Activated naive CD8-positive, alpha-beta T cell treated with anti-CD3 and anti-CD28 coated beads, Interleukin-2, amount 10 ng/mL, durations not matched to agents 7 days and 5 days (primary cell): ENCODE results near the gene SPINK2. TPM values are rescaled to one million over a fixed set of nuclear protein-coding genes. Genes with fewer than 3 reads are reported as not detected.

Experiments
- ATAC-seq: fragments of 150-1000 bp; cut with Tn5 transposase; one replicate; pipeline ENCODE4 v1.10.0; 2021; ENCODE audit warnings: low read depth, moderate library complexity
- POLR2A ChIA-PET: fragments of 350-600 bp; sonication (Branson Sonifier 250); formaldehyde crosslinking; loops from one replicate; lab custom pipeline; 2021; ENCODE audit warnings: antibody characterized with exemption; lab: Charles Lee
- DNase-seq: peaks from one replicate; pipeline ENCODE4 v3.0.0; 2021
- H3K27ac Mint-ChIP-seq: one replicate; pipeline ENCODE4 v1.8.0; 2022; ENCODE audit warnings: mild to moderate bottlenecking, mixed read lengths
- H3K27me3 Mint-ChIP-seq: one replicate; pipeline ENCODE4 v1.8.0; 2022; ENCODE audit warnings: mild to moderate bottlenecking, moderate library complexity, mixed read lengths
- H3K36me3 Mint-ChIP-seq: one replicate; pipeline ENCODE4 v1.8.0; 2021; ENCODE audit warnings: mild to moderate bottlenecking, mixed read lengths
- H3K4me1 Mint-ChIP-seq: one replicate; pipeline ENCODE4 v1.8.0; 2021; ENCODE audit warnings: mixed read lengths
- H3K4me3 Mint-ChIP-seq: one replicate; pipeline ENCODE4 v1.8.0; 2022; ENCODE audit warnings: mild to moderate bottlenecking, moderate library complexity, mixed read lengths
- H3K9me3 Mint-ChIP-seq: one replicate; pipeline ENCODE4 v1.8.0; 2021; ENCODE audit warnings: mixed read lengths
- total RNA-seq, 2 experiments: library from RNA; stranded (reverse); gene quantifications; one replicate each; pipeline ENCODE4 v1.2.3, GENCODE V29; 2021

SPINK2 gene, protein sequence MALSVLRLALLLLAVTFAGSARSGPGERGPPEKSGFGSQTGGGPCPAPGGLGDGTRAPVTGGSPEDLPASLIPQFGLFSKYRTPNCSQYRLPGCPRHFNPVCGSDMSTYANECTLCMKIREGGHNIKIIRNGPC
- total RNA-seq: 1 to 10 TPM; 7.5 to 9.8 TPM

DNA sequence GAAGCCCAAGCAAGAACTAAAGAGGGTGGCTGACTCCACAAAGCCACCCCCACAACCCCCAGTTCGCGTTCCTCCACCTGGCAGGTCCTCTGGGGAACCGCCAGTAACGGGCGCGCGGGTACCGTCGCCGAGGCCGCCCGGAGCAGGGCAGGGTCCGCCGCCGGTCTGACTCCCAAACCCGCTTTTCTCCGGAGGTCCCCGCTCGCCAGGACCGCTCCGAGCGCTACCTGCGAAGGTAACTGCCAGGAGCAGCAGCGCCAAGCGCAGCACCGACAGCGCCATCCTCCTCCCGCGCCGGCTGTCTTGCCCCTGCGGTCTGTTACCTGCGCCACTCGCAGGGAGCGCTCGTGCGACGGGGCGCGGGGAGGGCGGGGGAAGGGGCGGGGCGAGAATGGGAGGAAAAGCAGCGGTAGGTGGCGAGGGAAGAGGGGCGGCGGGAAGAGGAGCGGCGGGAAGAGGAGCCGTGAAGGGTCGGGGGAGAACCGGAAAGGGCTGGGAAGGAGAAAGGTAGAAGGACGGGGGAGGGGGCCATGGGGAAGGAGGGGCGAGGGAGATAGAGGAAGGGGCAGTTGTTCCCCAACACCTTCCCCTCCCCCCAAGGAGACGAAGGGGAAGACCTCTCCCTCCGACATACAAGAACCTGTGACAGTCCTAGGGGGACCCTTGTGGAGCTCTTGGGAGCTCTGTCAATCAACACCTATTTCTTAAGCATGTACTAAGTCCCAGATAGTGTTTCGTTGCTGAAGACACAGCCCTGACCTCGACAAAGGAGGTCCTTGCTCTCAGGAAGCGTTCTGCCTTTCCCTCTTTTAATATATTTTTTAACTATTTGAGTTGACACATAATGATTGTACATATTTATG lies at the start of gene SPINK2:
Gene SPINK2 (minus strand): TSS at position 321 of the 863 bp plus-strand sequence. CDS start 39 bp downstream, at position 282.
- Mint-ChIP-seq H3K4me1 (peaks cover 32% of the 10 kb centered on the region), H3K27ac (no peak within 1 kb of the TSS), H3K36me3 (peaks cover 6% of the 10 kb centered on the region), H3K4me3 (peak within 1 kb of the TSS; percentile 78), H3K27me3 (peaks cover 24% of the 10 kb centered on the region), H3K9me3 (peaks cover 8% of the 10 kb centered on the region)
- peak; percentile 69 for DNase-seq
- peak; percentile 76 for ATAC-seq
- POLR2A ChIA-PET: no interaction called here

DNA sequence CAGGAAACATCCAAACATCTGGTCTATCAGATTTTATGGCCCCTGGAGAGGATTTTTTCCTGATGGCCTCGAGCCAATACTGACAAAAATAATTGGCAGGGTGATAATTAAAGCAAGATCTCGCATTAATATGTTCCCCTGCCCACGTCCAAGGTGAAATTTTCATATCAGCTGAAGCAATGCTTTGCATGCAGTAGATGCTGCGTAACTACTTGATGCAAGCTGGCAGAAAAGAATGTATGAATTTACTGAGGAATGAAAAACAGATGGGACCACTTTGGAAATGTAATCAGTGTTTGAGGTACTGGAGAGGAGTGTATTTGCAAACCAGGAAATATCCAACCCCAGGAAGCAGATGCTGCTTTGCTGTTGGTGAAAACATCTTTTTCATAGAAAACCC lies 49.4 kb upstream of the SPINK2 start:
- DNase-seq (no peak), ATAC-seq (no peak)
- Mint-ChIP-seq H3K27ac (no peak overlapping the region), H3K4me1 (peaks cover 6% of the 10 kb centered on the region), H3K9me3 (no peaks in the 10 kb centered on the region), H3K36me3 (no peaks in the 10 kb centered on the region), H3K4me3 (no peak overlapping the region), H3K27me3 (no peaks in the 10 kb centered on the region)
- POLR2A ChIA-PET: interaction anchor here (0.7 kb wide), 1 partner anchor 8 kb away, joined by 3 read pairs; no protein-coding TSS in a partner anchor

DNA sequence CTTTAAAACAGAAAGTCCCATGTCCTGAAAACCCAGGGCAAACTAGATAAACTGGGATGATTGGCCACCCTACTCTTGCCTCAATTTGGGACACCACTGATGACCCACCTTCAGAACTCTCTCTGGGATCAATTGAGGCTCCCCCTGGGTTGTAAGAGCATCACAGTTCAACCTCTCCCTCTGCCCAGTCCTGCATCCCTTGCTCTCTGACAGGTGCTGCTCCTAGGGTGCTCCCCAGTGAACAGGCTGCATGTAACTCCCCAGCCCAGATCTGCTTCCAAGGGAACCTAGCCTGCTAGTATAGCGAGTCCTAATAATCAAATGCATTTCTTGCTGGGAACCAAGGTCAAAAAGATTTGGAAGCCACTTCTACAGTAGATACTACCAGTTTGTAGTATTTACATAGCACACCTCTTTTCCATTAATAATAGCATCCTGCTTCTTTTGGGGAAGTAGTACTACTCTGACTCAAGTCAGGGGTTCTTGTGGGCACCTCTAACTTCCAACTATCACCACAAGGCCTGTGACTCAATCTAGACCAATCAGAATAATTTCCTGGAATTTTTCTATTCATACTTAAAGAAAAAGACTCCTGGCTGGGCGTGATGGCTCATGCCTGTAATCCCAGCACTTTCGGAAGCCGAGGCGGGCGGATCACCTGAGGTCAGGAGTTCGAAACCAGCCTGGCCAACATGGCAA lies 42.1 kb upstream of the SPINK2 start:
- H3K36me3 Mint-ChIP-seq: no peaks in the 10 kb centered on the region
- no peaks in the 10 kb centered on the region for H3K27me3 Mint-ChIP-seq
- ATAC-seq (peak; percentile 30), DNase-seq (no peak)
- no peak overlapping the region for H3K27ac Mint-ChIP-seq
- no peak overlapping the region for H3K4me3 Mint-ChIP-seq
- POLR2A ChIA-PET: no interaction called here
- no peaks in the 10 kb centered on the region for H3K9me3 Mint-ChIP-seq
- H3K4me1 Mint-ChIP-seq: peaks cover 6% of the 10 kb centered on the region

DNA sequence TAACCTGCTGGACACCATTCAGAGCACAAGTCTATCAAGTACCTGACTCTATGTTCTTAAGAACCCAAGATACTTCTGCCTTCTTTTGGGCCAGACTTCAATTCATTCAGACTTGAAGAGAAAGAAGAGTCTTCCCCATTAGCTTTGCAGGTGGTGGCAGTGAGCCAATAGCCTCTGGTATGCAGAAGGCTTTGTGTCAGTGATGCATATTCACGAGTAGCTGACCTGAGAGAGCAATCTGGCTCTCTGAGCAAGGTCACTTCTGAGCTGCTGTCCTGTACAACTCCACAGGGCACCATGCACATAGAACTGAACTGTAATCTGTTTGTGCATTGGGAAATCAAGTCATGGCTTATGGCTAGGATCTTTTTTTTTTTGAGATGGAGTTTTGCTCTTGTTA lies 39.9 kb upstream of the SPINK2 start:
- Mint-ChIP-seq H3K36me3 (no peaks in the 10 kb centered on the region), H3K4me3 (no peak overlapping the region), H3K9me3 (no peaks in the 10 kb centered on the region), H3K27ac (no peak overlapping the region), H3K27me3 (peaks cover 3% of the 10 kb centered on the region), H3K4me1 (peaks cover 6% of the 10 kb centered on the region)
- POLR2A ChIA-PET: no interaction called here
- ATAC-seq: no peak
- no peak for DNase-seq

DNA sequence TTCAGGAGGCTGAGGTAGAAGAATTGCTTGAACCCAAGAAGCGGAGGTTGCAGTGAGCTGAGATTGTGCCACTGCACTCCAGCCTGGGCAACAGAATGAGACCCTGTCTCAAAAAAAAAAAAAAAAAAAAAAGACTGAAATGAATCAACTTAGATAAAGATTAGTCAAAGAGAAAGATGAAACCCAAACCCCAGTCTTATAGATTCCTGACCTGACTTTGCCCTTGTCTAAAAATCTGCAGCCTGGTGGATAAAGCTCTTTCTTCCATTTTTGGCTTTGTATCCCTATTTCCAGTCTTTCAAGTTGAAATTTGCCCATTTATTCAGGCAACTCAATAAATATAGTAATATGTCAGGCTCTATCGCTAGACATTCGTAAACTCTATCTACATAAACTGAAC lies 39.3 kb upstream of the SPINK2 start:
- Mint-ChIP-seq H3K9me3 (no peaks in the 10 kb centered on the region), H3K27ac (no peak overlapping the region), H3K4me3 (no peak overlapping the region), H3K36me3 (no peaks in the 10 kb centered on the region), H3K27me3 (peaks cover 3% of the 10 kb centered on the region), H3K4me1 (peaks cover 6% of the 10 kb centered on the region)
- ATAC-seq (no peak), DNase-seq (no peak)
- POLR2A ChIA-PET: no interaction called here

DNA sequence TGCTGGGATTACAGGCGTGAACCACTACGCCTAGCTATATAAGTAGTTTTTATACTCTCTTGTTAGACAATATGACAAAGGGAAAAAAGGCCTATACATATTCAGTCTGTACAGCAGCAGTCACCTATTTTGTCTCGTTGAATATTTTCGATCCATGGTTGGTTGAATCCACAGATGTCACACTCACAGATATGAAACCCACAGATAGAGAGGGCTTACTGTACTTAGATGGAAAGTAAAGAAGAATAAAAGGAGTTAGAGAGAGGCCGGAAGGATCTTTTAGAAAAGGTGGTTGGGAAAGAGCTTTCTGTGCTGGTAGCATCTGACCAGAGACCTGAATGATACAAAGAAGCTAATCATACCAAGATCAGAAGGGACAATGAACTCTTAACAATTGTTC lies 38.3 kb upstream of the SPINK2 start:
- Mint-ChIP-seq H3K4me3 (no peak overlapping the region), H3K27ac (no peak overlapping the region), H3K9me3 (no peaks in the 10 kb centered on the region), H3K36me3 (no peaks in the 10 kb centered on the region), H3K27me3 (peaks cover 3% of the 10 kb centered on the region), H3K4me1 (peaks cover 6% of the 10 kb centered on the region)
- POLR2A ChIA-PET: no interaction called here
- ATAC-seq: no peak
- DNase-seq: no peak

DNA sequence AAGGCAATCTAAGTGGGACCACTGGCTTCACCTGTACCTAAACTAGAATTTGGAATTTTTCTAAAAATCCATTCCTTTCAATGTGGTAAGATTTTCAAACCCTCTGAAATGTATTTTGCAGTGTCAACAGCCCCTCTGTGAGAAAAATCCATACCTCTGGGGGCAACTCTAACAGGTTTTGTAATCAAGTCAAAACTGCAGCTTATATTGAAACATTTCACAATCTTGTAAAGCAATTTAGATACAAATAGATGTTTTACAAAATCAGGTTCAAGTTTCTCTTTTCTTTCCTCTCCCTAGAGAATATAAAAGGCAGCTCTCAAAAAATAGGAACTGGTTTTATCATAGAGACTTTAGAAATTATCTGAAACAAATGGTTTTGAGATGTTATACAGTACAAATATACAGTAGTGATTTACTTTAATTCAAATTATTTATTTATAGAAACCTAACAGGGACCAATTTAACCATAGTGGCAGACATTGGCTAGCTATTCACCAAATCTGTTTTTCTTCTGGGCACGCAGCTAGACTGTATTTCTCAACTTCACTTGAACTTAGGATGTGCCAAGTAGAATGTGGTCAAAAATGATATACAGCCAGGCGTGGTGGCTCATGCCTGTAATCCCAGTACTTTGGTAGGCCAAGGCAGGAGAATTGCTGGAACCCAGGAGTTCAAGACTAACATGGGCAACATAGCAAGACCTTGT lies 36.3 kb upstream of the SPINK2 start:
- no peaks in the 10 kb centered on the region for H3K9me3 Mint-ChIP-seq
- no peaks in the 10 kb centered on the region for H3K4me1 Mint-ChIP-seq
- no peak overlapping the region for H3K4me3 Mint-ChIP-seq
- DNase-seq (no peak), ATAC-seq (no peak)
- H3K36me3 Mint-ChIP-seq: no peaks in the 10 kb centered on the region
- no peak overlapping the region for H3K27ac Mint-ChIP-seq
- POLR2A ChIA-PET: no interaction called here
- peaks cover 3% of the 10 kb centered on the region for H3K27me3 Mint-ChIP-seq

DNA sequence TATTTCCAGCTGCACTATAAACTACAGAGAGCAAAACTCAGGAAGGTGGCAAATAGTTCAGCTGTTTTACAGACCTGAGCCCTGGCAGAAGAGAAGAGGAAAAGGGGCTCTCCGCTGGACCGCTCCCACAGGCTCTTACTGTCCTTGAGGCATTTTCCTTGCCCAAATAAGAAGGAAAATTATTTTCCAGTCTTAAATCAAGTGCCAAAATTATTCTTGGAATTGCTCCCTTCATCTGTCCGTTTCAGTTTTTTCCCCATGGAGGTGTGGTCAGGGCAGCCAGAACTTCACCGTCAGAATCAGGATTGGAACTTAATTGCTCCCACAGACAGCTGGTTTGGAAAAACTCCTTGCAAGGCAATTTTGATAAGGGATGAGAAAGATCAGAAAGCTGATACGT lies 35.2 kb upstream of the SPINK2 start:
- H3K9me3 Mint-ChIP-seq: no peaks in the 10 kb centered on the region
- H3K4me3 Mint-ChIP-seq: no peak overlapping the region
- ATAC-seq (no peak), DNase-seq (no peak)
- H3K27ac Mint-ChIP-seq: no peak overlapping the region
- H3K36me3 Mint-ChIP-seq: no peaks in the 10 kb centered on the region
- H3K4me1 Mint-ChIP-seq: no peaks in the 10 kb centered on the region
- POLR2A ChIA-PET: no interaction called here
- peaks cover 3% of the 10 kb centered on the region for H3K27me3 Mint-ChIP-seq

DNA sequence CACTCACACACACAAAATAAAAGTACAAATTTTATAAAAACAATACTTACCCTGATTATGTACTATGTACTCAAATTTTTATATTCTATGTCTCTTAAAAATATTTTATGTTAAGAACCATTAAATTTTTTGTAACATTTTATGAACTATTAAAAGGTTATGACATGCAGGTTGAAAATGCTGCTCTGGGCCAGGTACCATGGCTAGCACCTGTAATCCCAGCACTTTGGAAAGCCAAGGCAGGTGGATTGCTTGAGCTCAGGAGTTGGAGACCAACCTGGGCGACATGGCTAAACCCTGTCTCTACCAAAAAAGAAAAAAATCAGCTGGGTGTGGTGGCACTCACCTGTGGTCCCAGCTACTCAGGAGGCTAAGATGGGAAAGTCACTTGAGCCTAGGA lies 29.4 kb upstream of the SPINK2 start:
- no peak overlapping the region for H3K27ac Mint-ChIP-seq
- no peaks in the 10 kb centered on the region for H3K36me3 Mint-ChIP-seq
- ATAC-seq (no peak), DNase-seq (no peak)
- peaks cover 2% of the 10 kb centered on the region for H3K27me3 Mint-ChIP-seq
- POLR2A ChIA-PET: no interaction called here
- H3K4me1 Mint-ChIP-seq: no peaks in the 10 kb centered on the region
- H3K9me3 Mint-ChIP-seq: no peaks in the 10 kb centered on the region
- no peak overlapping the region for H3K4me3 Mint-ChIP-seq

DNA sequence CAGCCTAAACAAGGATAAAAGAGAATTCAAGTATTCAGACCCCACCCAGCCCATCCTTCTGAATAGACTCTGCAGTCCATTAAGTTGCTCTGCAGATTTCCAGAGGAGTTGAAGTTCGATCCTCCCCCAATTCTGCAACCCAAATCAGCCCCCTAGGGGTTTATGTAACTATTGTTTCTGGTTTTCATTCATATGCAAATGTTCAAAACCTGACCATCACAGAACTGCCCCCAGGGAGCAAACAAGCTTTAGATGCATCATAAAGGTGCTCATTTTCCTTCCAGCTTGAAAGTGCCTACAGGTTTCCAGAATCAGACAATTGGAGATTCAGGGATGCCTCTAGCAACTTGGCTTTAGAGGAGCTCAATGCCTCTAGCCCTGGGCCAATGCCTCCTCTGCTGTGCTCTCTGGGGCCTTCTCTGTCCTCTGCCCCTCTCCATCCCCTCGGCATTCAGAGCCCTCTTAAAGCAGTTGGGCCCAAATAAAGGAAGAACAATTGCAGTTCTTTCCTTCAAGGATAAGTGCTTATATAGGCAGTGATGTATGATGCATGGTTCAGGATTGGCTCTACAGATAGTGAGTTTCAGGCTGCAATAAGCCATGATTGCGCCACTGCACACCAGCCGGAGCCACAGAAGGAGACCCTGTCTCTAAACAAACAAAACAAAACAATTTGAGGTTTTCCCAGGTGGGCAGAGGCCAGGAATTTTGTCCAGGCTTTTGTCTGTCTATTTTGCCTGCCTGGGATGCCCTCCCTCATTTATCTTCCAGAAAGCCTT lies 23.5 kb upstream of the SPINK2 start:
- Mint-ChIP-seq H3K9me3 (no peaks in the 10 kb centered on the region), H3K36me3 (no peaks in the 10 kb centered on the region), H3K4me3 (no peak overlapping the region), H3K4me1 (no peaks in the 10 kb centered on the region), H3K27ac (no peak overlapping the region), H3K27me3 (no peaks in the 10 kb centered on the region)
- DNase-seq: no peak
- POLR2A ChIA-PET: no interaction called here
- no peak for ATAC-seq

DNA sequence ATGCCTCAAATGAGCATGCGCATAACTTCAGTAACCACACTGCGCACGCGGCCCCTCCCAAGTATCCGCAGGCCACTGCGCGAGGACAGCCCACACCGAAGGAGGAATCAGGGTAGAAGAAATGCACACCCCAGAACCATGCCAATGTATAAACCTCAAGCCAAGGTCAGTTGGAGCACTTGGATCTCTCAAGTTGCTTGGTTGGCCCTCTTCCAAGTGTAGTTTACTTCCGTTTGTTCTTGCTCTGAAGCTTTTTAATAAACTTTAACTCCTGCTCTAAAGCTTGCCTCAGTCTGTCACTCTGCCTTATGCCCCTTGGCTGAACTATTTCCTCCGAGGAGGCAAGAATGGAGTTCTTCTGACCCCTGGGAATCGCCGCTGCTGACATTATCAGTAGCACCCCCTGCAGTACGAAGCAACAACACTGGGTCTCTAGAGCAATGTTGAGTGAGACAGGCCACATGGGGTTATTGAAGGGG lies 22.0 kb upstream of the SPINK2 start:
- ATAC-seq (no peak), DNase-seq (no peak)
- POLR2A ChIA-PET: no interaction called here
- no peak overlapping the region for H3K27ac Mint-ChIP-seq
- H3K4me3 Mint-ChIP-seq: no peak overlapping the region
- H3K27me3 Mint-ChIP-seq: no peaks in the 10 kb centered on the region
- no peaks in the 10 kb centered on the region for H3K4me1 Mint-ChIP-seq
- no peaks in the 10 kb centered on the region for H3K9me3 Mint-ChIP-seq
- H3K36me3 Mint-ChIP-seq: no peaks in the 10 kb centered on the region

DNA sequence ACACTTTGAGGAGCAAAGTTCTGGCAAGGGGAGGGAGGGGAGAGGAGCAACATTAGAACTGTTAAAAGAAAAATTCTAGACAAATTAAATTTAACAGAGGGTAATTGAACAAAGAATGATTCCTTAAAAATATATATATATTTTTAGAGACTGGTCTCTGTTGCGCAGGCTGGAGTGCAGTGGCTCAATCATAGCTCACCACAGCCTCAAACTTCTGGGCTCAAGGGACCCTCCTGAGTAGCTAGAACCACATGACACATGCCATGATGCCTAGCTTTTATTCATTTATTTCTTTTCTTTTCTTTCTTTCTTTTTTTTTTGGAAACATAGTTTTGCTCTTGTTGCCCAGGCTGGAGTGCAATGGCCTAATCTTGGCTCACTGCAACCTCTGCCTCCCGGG lies 19.1 kb upstream of the SPINK2 start:
- DNase-seq: no peak
- ATAC-seq: no peak
- H3K27me3 Mint-ChIP-seq: no peaks in the 10 kb centered on the region

More for the DNA sequence above, 19.1 kb upstream of the SPINK2 start:
- Mint-ChIP-seq H3K4me3 (no peak overlapping the region), H3K36me3 (no peaks in the 10 kb centered on the region), H3K27ac (no peak overlapping the region), H3K4me1 (peaks cover 8% of the 10 kb centered on the region), H3K9me3 (no peaks in the 10 kb centered on the region)
- POLR2A ChIA-PET: no interaction called here
